GM12891 (cell line): Measurements from ENCODE around the gene SERPINE2.

Experiments used
- POLR2A ChIP-seq: IDR thresholded peaks from 2 replicates; pipeline ENCODE4 v1.6.1; 2011; ENCODE audit warnings: low read depth, low read length, control low read depth
- POLR2AphosphoS5 ChIP-seq: IDR thresholded peaks from 2 replicates; pipeline ENCODE4 v1.6.1; 2011; ENCODE audit warnings: low read depth, low read length, control low read depth
- POU2F2 ChIP-seq: IDR thresholded peaks from 2 replicates; pipeline ENCODE4 v1.6.1; 2011; ENCODE audit warnings: low read depth, mild to moderate bottlenecking, control low read depth, low read length, moderate library complexity
- TAF1 ChIP-seq: IDR thresholded peaks from 2 replicates; pipeline ENCODE4 v1.6.1; 2011; ENCODE audit warnings: low read depth, low read length, control low read depth

DNA sequence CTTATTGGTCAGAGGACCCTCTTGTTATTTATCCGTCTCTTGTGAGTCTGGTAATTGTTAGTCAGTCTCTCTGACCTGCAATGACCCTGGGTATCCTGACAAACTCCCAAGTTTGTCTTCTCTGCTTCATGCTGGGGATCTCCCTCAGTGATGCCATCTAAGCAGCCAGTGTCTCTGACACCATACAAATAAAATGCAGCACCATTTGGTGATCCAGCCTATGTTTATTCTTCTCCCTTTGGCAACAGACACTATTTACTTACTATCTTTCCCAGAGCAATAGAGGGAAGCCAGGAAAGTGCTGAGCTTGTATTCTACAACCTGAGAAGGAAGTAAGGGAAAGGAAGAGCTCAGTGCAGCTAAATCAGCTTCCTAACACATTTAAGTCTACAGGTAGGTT lies 15.9 kb downstream of the SERPINE2 start:
- TF ChIP-seq POU2F2, result no peak
- TF ChIP-seq POLR2A, result no peak
- no peak for TF ChIP-seq POLR2AphosphoS5
- no peak for TF ChIP-seq TAF1
